Fibroblast of the aortic adventitia (primary cell): ENCODE data around the gene ZNF343. TPM values are rescaled to one million over a fixed set of nuclear protein-coding genes. Genes with fewer than 3 reads are reported as not detected.

Source experiments
- DNase-seq: peaks from one replicate; pipeline ENCODE4 v3.0.0-alpha.2; 2010; ENCODE audit warnings: low read depth
- H3K4me3 ChIP-seq: 2 replicates; pipeline ENCODE4 v1.5.1; 2011; ENCODE audit warnings: low read depth, mild to moderate bottlenecking, control low read depth, low read length, moderate library complexity
- CTCF ChIP-seq: IDR thresholded peaks from 2 replicates; pipeline ENCODE4 v1.5.1; 2011; ENCODE audit warnings: mild to moderate bottlenecking, low read length, control low read depth, inconsistent platforms; ENCODE audit not compliant: insufficient read depth
- total RNA-seq: library from RNA; depleted of rRNA; stranded (reverse); fragments of >200 nt; gene quantifications from 2 replicates; pipeline ENCODE4 v1.2.3, GENCODE V29; 2012; ENCODE audit warnings: low replicate concordance

ZNF343 gene
- total RNA-seq, 1 donor = 9.7 TPM

- H3K4me3 ChIP-seq = no peak overlapping the region
- no peak for TF ChIP-seq CTCF
- DNase-seq = no peak
Observed at GRCh38 chr20:2520617-2521016, 11.9 kb upstream of the ZNF343 start.

GRCh38 chr20:2519115-2519809 is 10.5 kb upstream of the ZNF343 start:
- DNase-seq = peak; percentile 67
- TF ChIP-seq CTCF = no peak
- H3K4me3 ChIP-seq = no peak overlapping the region

GRCh38 chr20:2518558-2518957 is 9.8 kb upstream of the ZNF343 start:
- no peak for DNase-seq
- H3K4me3 ChIP-seq = no peak overlapping the region
- TF ChIP-seq CTCF = no peak

GRCh38 chr20:2518096-2518495 is 9.4 kb upstream of the ZNF343 start:
- no peak for TF ChIP-seq CTCF
- H3K4me3 ChIP-seq = no peak overlapping the region
- no peak for DNase-seq

GRCh38 chr20:2516399-2516798 is 7.7 kb upstream of the ZNF343 start:
- H3K4me3 ChIP-seq = no peak overlapping the region
- TF ChIP-seq CTCF = no peak
- DNase-seq = no peak

- DNase-seq = peak; percentile 53
- no peak for TF ChIP-seq CTCF
- H3K4me3 ChIP-seq = no peak overlapping the region
Observed at GRCh38 chr20:2515203-2515602, 6.5 kb upstream of the ZNF343 start.

GRCh38 chr20:2509794-2510193 is 1.1 kb upstream of the ZNF343 start:
- H3K4me3 ChIP-seq = peak overlapping the region; percentile 90
- TF ChIP-seq CTCF = no peak
- DNase-seq = no peak
